Parathyroid adenoma (tissue), 2 donors: ENCODE data around the gene DNAJC1.

Source experiments
- H2AFZ ChIP-seq: fragments of 300-600 bp; sonication (generic); one replicate; pipeline ENCODE4 v1.7.0; 2017; ENCODE audit warnings: antibody characterized with exemption, mild to moderate bottlenecking
- H3K27ac ChIP-seq: fragments of 300-600 bp; sonication (generic); one replicate; pipeline ENCODE4 v1.7.0; 2017
- H3K27me3 ChIP-seq: fragments of 300-600 bp; sonication (generic); one replicate; pipeline ENCODE4 v1.7.0; 2017; ENCODE audit warnings: low read length; ENCODE audit not compliant: control insufficient read depth, insufficient read depth
- H3K36me3 ChIP-seq: fragments of 300-600 bp; sonication (generic); one replicate; pipeline ENCODE4 v1.7.0; 2017; ENCODE audit warnings: low read length; ENCODE audit not compliant: control insufficient read depth, insufficient read depth
- H3K4me1 ChIP-seq: fragments of 300-600 bp; sonication (generic); one replicate; pipeline ENCODE4 v1.7.0; 2017; ENCODE audit warnings: control low read depth
- H3K4me2 ChIP-seq: fragments of 300-600 bp; sonication (generic); one replicate; pipeline ENCODE4 v1.7.0; 2017; ENCODE audit warnings: low read length
- H3K4me3 ChIP-seq: fragments of 300-600 bp; sonication (generic); one replicate; pipeline ENCODE4 v1.7.0; 2017; ENCODE audit warnings: low read depth, low read length
- H3K79me2 ChIP-seq: fragments of 300-600 bp; sonication (generic); one replicate; pipeline ENCODE4 v1.7.0; 2017; ENCODE audit warnings: control low read depth
- H3K9ac ChIP-seq: fragments of 300-600 bp; sonication (generic); one replicate; pipeline ENCODE4 v1.7.0; 2017; ENCODE audit warnings: mild to moderate bottlenecking
- H3K9me3 ChIP-seq: fragments of 300-600 bp; sonication (generic); one replicate; pipeline ENCODE4 v1.7.0; 2017; ENCODE audit warnings: low read length; ENCODE audit not compliant: control insufficient read depth
- TF ChIP-seq, protein P1 (sequence below): fragments of 300-600 bp; sonication (generic); IDR thresholded peaks from one replicate; pipeline ENCODE4 v1.7.0; 2017; ENCODE audit warnings: antibody characterized with exemption, mild to moderate bottlenecking
- donor health status: primary hyperparathyroidism.

Gene DNAJC1

DNA sequence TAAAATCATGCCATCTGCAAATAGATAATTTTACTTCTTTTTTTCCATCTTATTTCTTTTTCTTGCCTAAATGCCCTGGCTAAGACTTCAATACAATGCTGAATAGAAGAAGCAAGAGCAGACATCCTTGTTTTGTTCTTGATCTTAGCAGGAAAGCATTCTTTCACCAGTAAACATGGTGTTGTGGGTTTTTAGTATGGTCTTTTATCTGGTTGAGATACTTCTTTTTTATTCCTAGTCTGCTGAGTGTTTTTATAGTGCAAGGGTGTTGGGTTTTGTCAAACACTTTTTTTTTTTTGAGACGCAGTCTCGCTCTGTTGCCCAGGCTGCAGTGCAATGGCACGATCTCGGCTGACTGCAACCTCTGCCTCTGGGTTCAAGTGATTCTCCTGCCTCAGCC lies 232.3 kb downstream of the DNAJC1 start:
- Histone ChIP-seq H3K4me1 (no peaks in the 10 kb centered on the region), H3K4me3 (no peak overlapping the region), H3K9ac (no peak overlapping the region), H3K79me2 (no peaks in the 10 kb centered on the region), H3K9me3 (no peaks in the 10 kb centered on the region), H2AFZ (no peak overlapping the region), H3K27ac (no peak overlapping the region), H3K27me3 (no peaks in the 10 kb centered on the region), H3K4me2 (no peak overlapping the region), H3K36me3 (no peaks in the 10 kb centered on the region)
- TF ChIP-seq, protein P1, sequence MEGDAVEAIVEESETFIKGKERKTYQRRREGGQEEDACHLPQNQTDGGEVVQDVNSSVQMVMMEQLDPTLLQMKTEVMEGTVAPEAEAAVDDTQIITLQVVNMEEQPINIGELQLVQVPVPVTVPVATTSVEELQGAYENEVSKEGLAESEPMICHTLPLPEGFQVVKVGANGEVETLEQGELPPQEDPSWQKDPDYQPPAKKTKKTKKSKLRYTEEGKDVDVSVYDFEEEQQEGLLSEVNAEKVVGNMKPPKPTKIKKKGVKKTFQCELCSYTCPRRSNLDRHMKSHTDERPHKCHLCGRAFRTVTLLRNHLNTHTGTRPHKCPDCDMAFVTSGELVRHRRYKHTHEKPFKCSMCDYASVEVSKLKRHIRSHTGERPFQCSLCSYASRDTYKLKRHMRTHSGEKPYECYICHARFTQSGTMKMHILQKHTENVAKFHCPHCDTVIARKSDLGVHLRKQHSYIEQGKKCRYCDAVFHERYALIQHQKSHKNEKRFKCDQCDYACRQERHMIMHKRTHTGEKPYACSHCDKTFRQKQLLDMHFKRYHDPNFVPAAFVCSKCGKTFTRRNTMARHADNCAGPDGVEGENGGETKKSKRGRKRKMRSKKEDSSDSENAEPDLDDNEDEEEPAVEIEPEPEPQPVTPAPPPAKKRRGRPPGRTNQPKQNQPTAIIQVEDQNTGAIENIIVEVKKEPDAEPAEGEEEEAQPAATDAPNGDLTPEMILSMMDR, result no peak

DNA sequence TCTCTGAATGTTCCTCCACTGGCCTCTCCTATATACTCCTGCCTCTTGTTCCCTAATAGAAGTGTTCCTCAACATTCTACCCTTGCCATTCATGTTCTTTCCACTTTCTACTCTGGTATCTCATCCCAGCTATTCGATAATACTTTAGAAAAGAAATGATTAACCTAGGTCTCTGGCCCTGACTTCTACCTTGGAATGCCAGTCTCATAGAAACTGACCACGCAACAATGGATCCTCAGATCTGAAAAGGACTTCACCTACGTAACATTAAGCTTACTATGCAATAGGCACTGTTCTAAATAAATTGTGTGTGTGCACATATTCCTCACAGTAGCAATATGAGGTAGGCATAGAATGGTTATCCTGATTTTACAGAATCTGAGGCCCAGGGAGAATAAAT lies 234.5 kb downstream of the DNAJC1 start:
- H3K36me3 ChIP-seq, result no peaks in the 10 kb centered on the region
- no peaks in the 10 kb centered on the region for H3K4me1 ChIP-seq
- no peak overlapping the region for H3K27ac ChIP-seq
- H3K27me3 ChIP-seq, result no peaks in the 10 kb centered on the region
- H3K9me3 ChIP-seq, result no peaks in the 10 kb centered on the region
- H3K9ac ChIP-seq, result no peak overlapping the region
- no peak overlapping the region for H3K4me3 ChIP-seq
- H3K4me2 ChIP-seq, result no peak overlapping the region
- TF ChIP-seq, protein P1, result no peak
- H3K79me2 ChIP-seq, result no peaks in the 10 kb centered on the region
- H2AFZ ChIP-seq, result no peak overlapping the region

DNA sequence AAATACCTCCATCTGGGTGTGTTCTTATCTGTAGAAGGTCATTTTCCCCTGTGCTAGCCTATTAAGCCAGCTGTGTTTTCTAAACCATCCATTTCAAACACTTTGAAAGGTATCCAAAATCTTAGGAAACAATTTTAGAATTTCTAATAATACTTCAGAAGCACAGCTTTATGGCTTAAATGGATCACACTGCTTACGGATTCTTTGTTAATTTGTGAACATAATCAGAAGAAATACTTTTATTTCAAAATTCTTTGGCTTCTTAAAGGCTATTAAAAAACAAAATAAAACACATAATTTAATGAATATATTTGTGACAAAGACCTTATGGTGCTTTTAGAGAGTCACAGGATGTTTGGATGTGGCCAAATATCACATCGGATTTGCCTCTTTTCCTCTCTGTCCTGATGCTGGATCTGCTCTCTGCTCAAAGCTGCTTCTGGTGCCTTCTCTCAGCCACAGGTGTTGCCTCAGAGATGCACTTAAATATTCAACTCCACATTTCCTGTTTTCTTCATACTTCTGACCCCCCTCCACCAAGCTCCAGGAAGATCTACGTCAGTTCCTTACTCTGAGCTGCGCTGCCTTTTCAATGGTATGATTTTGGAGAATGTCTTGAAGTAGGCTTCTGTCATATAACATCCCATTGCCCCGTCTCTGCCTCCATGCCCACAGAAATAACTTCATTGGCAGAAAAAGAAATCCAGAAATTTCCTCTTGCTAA lies 238.9 kb downstream of the DNAJC1 start:
- Histone ChIP-seq H3K4me2 (no peak overlapping the region), H3K9me3 (no peaks in the 10 kb centered on the region), H3K9ac (no peak overlapping the region), H3K4me3 (no peak overlapping the region), H3K79me2 (no peaks in the 10 kb centered on the region), H3K27me3 (no peaks in the 10 kb centered on the region), H3K36me3 (no peaks in the 10 kb centered on the region), H3K27ac (no peak overlapping the region), H2AFZ (no peak overlapping the region), H3K4me1 (no peaks in the 10 kb centered on the region)
- TF ChIP-seq, protein P1, result no peak

DNA sequence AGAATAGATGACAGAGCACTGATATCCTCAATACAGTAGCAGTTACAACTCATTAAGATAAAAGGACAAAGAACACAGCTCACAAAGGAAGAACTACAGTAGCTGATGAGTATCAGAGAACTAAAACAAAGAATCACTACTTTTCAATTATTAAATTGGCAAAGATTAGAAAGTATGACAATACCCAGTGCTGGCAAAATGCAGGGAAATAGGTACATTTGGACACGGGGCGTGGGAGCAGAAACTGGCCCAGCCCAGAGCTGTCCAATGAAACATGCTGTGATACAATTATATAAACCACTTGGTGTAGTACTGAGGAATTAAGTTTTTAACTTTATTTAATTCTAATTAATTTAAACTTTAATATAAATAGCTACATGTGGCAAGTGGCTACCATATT lies 243.2 kb downstream of the DNAJC1 start:
- TF ChIP-seq, protein P1, result no peak
- H3K4me2 ChIP-seq, result no peak overlapping the region
- H3K27me3 ChIP-seq, result no peaks in the 10 kb centered on the region
- no peak overlapping the region for H2AFZ ChIP-seq
- H3K9me3 ChIP-seq, result no peaks in the 10 kb centered on the region
- H3K4me3 ChIP-seq, result no peak overlapping the region
- H3K9ac ChIP-seq, result no peak overlapping the region
- H3K79me2 ChIP-seq, result no peaks in the 10 kb centered on the region
- no peak overlapping the region for H3K27ac ChIP-seq
- H3K4me1 ChIP-seq, result no peaks in the 10 kb centered on the region
- no peaks in the 10 kb centered on the region for H3K36me3 ChIP-seq

DNA sequence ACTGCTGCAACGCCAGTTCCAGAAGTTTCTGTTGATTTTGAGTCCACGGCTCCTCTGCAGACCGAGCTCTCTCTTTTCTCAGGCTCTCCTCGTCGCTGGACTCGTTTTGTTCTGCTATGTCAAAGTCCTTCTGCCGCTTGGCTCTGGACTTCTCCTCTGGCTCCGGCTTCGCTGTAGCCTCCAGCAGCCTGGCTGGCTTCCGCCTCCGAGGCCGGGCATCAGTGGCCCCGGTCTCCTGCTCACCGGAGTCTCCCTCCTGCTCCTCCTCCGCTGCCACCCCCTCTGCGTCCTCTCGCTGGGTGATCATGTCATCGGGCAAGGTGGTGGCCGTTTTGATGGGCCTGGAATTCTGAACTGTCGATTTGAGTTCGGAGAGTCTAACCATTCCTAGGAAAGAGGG lies 244.3 kb downstream of the DNAJC1 start:
- H3K4me3 ChIP-seq, result no peak overlapping the region
- H2AFZ ChIP-seq, result no peak overlapping the region
- no peaks in the 10 kb centered on the region for H3K4me1 ChIP-seq
- H3K9ac ChIP-seq, result no peak overlapping the region
- H3K27ac ChIP-seq, result no peak overlapping the region
- H3K4me2 ChIP-seq, result no peak overlapping the region
- no peaks in the 10 kb centered on the region for H3K9me3 ChIP-seq
- no peaks in the 10 kb centered on the region for H3K79me2 ChIP-seq
- TF ChIP-seq, protein P1, result no peak
- no peaks in the 10 kb centered on the region for H3K27me3 ChIP-seq
- H3K36me3 ChIP-seq, result no peaks in the 10 kb centered on the region
